GM18870 (cell line): ENCODE results near the gene PSMD14.
"Not testable (repeated sequence)": the region's sequence is repeated elsewhere in the genome, so short reads cannot be mapped to it uniquely, and the experiment has no call there.

Experiments
- ATAC-seq: cut with Tn5 transposase; IDR thresholded peaks from one replicate; pipeline ENCODE4 v1.9.1; 2021; ENCODE audit warnings: moderate library complexity; ENCODE audit not compliant: unreplicated experiment

Gene PSMD14

DNA sequence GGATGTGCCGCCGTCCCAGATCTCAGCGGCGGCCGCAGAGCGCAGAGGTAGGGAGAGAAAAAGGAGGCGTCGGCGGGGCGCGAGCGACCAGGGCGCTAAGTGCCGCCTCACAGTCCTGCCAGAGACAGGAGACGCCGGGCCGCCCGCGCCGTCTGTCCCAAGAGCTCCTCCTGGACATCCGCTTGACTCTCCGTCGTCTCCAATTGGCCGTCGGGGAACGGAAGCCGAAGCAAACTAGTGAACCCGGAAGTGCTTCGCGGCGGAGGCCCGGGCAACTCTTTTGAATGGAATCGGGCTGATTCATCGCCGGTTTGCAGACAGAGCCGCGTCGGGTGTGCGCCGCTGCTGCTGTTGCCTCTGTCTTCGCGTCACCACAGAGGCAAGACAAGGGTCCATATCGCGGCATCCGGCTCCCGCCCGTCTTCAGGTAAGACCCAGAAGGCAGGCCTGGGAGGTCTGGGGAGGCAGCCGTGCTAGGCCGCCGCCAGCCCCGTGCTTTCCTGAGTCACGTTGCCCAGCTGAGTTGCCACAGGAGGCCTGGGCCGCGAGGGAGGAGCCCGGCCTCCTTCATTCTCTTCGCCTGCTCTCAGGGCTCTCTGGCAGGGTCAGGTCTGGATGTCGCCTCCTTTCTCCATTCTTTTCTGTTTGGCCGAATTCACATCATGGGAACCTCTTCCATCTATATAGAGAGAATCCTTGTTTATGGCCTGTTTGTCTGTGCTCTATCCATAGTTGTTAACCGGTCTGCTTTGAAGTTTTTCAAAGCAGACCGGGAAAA, at the start of gene PSMD14:
PSMD14 (plus strand) TSS at position 248 of the 778 bp plus-strand sequence. CDS start 10,401 bp downstream, outside the sequence.
- ATAC-seq: peak; percentile 90

DNA sequence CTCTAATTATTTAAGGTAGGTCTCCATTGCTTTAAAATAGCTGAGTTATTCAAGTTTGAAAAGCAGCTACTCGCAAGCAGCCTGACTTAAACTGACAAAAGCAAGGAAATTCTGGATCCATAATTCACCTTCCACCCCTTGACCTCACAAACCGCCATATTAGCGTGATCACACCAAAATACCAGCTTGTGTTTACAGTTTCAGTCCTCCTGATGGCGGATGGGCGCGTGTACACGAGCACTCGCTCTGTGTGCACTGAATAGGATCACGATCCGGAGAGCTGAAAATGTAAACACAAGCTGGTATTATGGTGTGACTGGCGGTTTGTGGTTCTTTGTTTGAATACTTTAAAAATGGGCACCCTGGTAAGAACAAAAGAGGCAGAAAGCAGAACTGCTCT, 42.4 kb upstream of the PSMD14 start:
- no peak for ATAC-seq

- no peak for ATAC-seq
These were observed 39.1 kb upstream of the PSMD14 start for GRCh38 chr2:161269111-161269510.

DNA sequence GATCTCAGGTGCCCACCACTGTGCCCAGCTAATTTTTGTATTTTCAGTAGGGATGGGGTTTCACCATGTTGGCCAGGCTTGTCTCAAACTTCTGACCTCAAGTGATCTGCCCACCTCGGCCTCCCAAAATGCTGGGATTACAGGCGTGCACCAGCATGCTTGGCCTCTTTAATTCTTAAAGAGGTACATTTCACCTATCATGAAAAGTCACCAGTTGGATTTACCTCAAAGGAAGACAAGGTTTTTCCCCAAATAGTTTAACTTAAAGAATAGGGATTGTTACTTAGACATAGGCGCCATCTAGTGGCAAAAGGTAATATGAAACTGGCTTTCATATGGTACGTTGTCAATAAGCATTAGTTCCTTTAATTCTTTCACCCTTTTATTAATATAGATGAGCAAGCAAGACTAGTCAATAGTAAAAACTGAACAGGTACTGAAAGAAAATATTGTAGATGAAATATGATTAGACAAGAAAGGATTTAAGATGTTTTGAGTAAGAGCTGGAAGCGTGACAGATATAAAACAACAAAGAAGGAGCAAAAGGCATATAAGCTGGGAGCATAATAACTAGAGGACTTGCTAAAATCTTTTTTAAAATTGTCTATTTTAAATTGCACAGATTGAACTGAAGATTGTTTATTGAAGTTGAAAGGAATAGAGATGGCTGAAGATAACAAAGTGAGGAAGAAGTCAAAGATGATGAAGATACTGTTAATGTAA, 35.0 kb upstream of the PSMD14 start:
- peak; percentile 78 for ATAC-seq

GRCh38 chr2:161278564-161279229, 29.5 kb upstream of the PSMD14 start:
- ATAC-seq: not testable (repeated sequence)

- ATAC-seq: not testable (repeated sequence)
These were observed 28.9 kb upstream of the PSMD14 start for GRCh38 chr2:161279230-161279815.

DNA sequence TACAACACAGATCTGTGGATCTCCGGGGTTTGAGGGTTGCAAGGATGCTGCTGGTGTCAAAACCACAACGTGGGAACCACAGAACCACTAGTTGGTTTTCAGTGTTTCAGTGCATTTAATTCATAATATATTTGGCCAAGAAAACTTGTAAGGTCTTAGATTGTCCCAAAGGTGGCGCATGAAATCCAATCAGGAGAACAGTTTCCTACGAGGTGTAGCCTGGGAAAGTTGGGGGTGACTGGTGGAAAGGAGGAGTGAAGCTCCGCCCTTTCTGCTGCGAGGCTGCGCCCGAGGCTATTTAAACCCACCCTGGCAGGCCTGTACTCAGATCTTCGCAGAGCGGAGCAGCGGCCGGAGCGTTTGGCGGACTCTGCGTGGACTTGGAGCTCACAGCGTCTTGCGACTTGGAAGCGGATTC, 27.3 kb upstream of the PSMD14 start:
- ATAC-seq: not testable (repeated sequence)

- not testable (repeated sequence) for ATAC-seq
These were observed 26.5 kb upstream of the PSMD14 start for GRCh38 chr2:161281615-161282310.

DNA sequence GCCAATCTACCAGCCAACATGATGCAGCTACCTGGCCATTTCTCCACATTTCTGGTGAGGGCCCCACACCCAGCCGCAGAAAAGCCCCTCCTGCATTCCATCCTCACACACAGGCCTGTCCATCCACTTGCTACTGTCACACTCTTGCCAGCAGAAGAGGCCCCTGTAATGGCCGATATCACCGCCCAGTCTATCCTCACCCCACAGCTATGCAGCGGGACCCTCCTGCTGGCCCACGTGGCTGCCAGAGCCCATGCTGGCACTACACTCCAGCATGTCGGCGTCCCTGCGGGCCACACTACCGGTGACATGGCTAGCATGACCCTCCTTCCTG, 25.9 kb upstream of the PSMD14 start:
- ATAC-seq: not testable (repeated sequence)

GRCh38 chr2:161283926-161284325, 24.3 kb upstream of the PSMD14 start:
- ATAC-seq: no peak

- ATAC-seq: no peak
These were observed 4.6 kb upstream of the PSMD14 start for GRCh38 chr2:161303535-161304050.

- no peak for ATAC-seq
These were observed 1.3 kb upstream of the PSMD14 start for GRCh38 chr2:161306919-161307318.

GRCh38 chr2:161307676-161308075, 549 bp upstream of the PSMD14 start:
- ATAC-seq: no peak

DNA sequence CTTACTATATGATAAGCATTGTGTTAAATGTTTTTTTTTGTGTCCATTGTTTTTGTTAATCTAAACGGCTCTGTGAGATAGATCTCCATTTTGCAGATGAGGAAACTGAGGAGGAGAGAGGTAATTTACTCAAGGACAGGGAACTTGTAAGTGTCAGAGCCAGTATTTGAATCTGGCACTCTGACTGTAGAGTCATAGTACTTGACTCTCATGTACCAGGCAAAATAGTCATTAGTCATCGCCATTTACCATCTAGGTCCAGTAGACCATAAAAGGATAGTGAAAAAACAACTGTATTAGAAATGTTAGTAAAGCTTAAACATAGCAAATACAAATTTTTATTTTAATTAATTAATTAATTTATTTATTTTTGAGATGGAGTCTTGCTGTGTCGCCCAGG, 4.8 kb downstream of the PSMD14 start:
- no peak for ATAC-seq

DNA sequence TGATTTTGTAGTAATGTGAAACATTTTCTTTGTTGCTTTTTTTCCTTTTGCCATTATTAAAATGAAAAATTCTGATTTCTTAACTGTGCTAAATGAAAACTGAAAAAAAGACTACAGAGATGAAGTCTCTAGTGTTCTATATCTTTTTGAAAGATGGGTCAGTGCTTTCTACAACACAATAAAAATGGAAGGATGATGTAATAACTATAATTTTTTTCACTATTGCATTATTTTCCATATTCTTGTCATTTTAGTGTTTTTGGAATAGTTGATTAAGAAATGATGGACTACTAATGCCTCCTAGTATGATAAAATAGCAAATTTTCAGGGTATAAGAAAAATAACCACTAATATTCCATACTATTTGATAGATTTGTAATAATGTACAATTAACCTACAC, 7.2 kb downstream of the PSMD14 start:
- no peak for ATAC-seq

- no peak for ATAC-seq
These were observed 8.5 kb downstream of the PSMD14 start for GRCh38 chr2:161316701-161317100.

GRCh38 chr2:161321944-161322648, 13.9 kb downstream of the PSMD14 start:
- ATAC-seq: no peak

DNA sequence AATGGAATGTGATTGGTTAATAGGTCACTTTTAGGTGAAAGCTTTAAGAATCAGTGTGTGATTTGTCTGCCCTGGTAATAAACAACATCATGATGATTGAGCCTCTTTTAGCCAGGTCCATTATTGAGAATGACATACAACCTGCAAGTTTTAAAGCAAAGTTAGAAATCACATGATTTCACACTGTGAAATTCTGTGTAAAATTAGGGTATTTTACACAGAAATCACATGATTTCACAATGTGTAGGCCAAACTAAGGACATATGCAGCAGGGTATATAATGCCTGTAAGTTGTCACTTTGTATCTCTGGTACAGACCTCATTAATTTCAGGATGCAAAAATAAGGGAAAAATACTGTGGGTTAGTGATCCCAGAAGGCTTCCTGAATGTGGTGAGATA, 16.7 kb downstream of the PSMD14 start:
- no peak for ATAC-seq

DNA sequence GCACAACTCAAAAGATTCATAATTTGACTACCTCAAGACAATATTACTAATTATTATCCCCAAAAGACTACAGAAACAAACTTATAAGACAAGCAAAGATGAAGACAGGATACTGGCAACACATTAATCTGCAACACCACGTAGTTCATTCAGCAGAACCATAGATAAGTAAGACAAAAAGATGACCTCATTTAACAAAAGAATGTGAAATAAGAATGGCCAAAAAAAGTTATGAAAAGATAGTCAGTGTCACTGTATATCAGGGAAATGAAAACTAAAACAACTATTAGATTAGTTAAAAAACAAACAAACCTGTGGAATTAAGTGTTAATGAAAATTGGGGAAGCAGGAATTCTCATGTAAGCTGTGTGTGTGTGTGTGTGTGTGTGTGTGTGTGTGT, 19.4 kb downstream of the PSMD14 start:
- ATAC-seq: no peak

- no peak for ATAC-seq
These were observed 24.2 kb downstream of the PSMD14 start for GRCh38 chr2:161332371-161332967.
